ENCODE measurements around the gene TAOK1.

TAOK1 gene

GRCh38 chr17:29378500-29378899 is 11.7 kb upstream of the TAOK1 start:
- in situ Hi-C loops (cut with MboI; ENCODE audit: low sequenced_read_pairs), result no loop called here

- in situ Hi-C loops (cut with MboI; ENCODE audit: low sequenced_read_pairs), result no loop called here
Measured at GRCh38 chr17:29379084-29379991, 10.8 kb upstream of the TAOK1 start.

GRCh38 chr17:29383686-29384085 is 6.5 kb upstream of the TAOK1 start:
- in situ Hi-C loops (cut with MboI; ENCODE audit: low sequenced_read_pairs), result no loop called here

GRCh38 chr17:29384901-29385300 is 5.3 kb upstream of the TAOK1 start:
- in situ Hi-C loops (cut with MboI; ENCODE audit: low sequenced_read_pairs), result no loop called here

GRCh38 chr17:29386760-29387159 is 3.4 kb upstream of the TAOK1 start:
- in situ Hi-C loops (cut with MboI; ENCODE audit: low sequenced_read_pairs), result no loop called here

GRCh38 chr17:29388937-29389336 is 1.2 kb upstream of the TAOK1 start:
- in situ Hi-C loops (cut with MboI; ENCODE audit: low sequenced_read_pairs), result no loop called here

- in situ Hi-C loops (cut with MboI; ENCODE audit: low sequenced_read_pairs), result no loop called here
Measured at GRCh38 chr17:29390851-29391631, 878 bp downstream of the TAOK1 start.

GRCh38 chr17:29393436-29393835 is 3.3 kb downstream of the TAOK1 start:
- in situ Hi-C loops (cut with MboI; ENCODE audit: low sequenced_read_pairs), result no loop called here

GRCh38 chr17:29394761-29395160 is 4.6 kb downstream of the TAOK1 start:
- in situ Hi-C loops (cut with MboI; ENCODE audit: low sequenced_read_pairs), result no loop called here

- in situ Hi-C loops (cut with MboI; ENCODE audit: low sequenced_read_pairs), result no loop called here
Measured at GRCh38 chr17:29396066-29396465, 5.9 kb downstream of the TAOK1 start.

GRCh38 chr17:29399634-29400033 is 9.5 kb downstream of the TAOK1 start:
- in situ Hi-C loops (cut with MboI; ENCODE audit: low sequenced_read_pairs), result no loop called here

GRCh38 chr17:29400818-29401217 is 10.7 kb downstream of the TAOK1 start:
- in situ Hi-C loops (cut with MboI; ENCODE audit: low sequenced_read_pairs), result no loop called here

GRCh38 chr17:29401258-29401657 is 11.1 kb downstream of the TAOK1 start:
- in situ Hi-C loops (cut with MboI; ENCODE audit: low sequenced_read_pairs), result no loop called here

- in situ Hi-C loops (cut with MboI; ENCODE audit: low sequenced_read_pairs), result no loop called here
Measured at GRCh38 chr17:29407856-29408255, 17.7 kb downstream of the TAOK1 start.

- in situ Hi-C loops (cut with MboI; ENCODE audit: low sequenced_read_pairs), result no loop called here
Measured at GRCh38 chr17:29409963-29410362, 19.8 kb downstream of the TAOK1 start.

- in situ Hi-C loops (cut with MboI; ENCODE audit: low sequenced_read_pairs), result no loop called here
Measured at GRCh38 chr17:29412780-29413565, 22.8 kb downstream of the TAOK1 start.

GRCh38 chr17:29420128-29420527 is 30.0 kb downstream of the TAOK1 start:
- in situ Hi-C loops (cut with MboI; ENCODE audit: low sequenced_read_pairs), result no loop called here

- in situ Hi-C loops (cut with MboI; ENCODE audit: low sequenced_read_pairs), result no loop called here
Measured at GRCh38 chr17:29430275-29430674, 40.1 kb downstream of the TAOK1 start.

GRCh38 chr17:29433541-29433940 is 43.4 kb downstream of the TAOK1 start:
- in situ Hi-C loops (cut with MboI; ENCODE audit: low sequenced_read_pairs), result no loop called here

- in situ Hi-C loops (cut with MboI; ENCODE audit: low sequenced_read_pairs), result no loop called here
Measured at GRCh38 chr17:29434550-29434949, 44.4 kb downstream of the TAOK1 start.

GRCh38 chr17:29442451-29442850 is 52.3 kb downstream of the TAOK1 start:
- in situ Hi-C loops (cut with MboI; ENCODE audit: low sequenced_read_pairs), result no loop called here
